Activated naive CD4-positive, alpha-beta T cell treated with Interleukin-2 at 50 U/mL for 16 hours (primary cell): ENCODE results near the gene MAPKAP1.
"Not testable (repeated sequence)": the region's sequence is repeated elsewhere in the genome, so short reads cannot be mapped to it uniquely, and the experiment has no call there.

Source experiments
- DNase-seq: peaks from one replicate; pipeline ENCODE4 v3.0.0-alpha.2; 2020

The MAPKAP1 gene

DNA sequence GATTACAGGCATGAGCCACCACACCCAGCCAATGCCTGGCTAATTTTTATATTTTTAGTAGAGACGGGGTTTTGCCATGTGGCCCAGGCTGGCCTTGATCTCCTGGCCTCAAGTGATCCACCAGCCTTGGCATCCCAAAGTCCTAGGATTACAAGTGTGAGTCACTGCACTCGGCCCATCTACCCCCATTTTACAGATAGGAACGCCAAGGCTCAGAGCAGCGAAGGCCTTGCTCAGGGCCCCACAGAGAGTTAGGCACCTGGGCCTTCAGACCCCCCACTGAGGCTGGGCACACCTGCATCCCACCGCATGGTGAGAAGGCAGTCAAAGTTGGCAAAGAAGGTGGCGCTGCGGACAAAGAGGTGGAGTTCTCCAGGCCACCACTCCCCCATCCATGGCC, 302.3 kb downstream of the MAPKAP1 start:
- DNase-seq: no peak

DNA sequence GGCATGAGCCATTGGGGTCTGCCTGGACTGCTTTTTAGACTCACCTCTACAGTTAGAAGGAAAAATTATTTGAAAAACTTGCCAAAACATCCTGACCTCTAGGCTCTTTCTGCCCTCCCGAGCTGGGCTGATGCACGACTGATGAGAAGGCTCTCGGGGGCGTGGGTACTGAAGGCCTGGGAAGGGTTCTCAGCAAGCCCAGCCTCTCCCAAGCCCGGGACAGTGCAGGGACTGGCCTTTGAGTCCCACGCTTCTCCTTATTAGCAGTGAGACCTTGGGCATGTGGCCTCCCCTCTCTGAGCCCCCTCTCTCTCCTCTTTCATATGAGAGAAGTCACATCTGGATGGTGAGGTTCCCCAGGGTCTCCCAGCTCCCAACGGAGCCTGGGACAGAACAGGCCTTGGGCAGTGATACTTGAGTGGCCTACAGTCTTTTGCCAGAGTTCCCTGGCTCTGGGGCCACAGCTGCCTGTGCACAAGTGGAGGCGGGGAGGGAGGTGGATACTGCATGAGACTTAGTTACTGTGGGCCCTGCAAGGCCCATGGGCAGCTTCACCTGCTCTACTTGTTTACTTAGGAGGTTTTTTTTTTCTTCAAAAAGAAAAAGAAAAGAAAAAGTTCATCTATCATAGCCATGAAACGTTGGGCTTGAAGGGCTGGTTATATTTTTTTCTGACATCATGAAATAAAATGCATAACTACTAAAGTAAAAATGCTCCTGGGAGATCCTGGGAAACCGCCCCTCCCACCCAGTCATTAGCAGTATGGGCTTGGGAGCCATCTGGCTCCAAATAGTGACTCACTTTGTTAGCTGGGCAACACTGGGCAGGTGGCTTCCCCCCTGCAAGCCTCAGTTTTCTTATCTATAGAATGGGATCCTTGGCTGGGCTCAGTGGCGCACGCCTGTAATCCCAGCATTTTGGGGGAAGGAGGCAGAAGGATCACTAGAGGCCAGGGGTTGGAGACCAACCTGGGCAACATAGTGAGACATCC, 306.0 kb downstream of the MAPKAP1 start:
- DNase-seq: no peak

DNA sequence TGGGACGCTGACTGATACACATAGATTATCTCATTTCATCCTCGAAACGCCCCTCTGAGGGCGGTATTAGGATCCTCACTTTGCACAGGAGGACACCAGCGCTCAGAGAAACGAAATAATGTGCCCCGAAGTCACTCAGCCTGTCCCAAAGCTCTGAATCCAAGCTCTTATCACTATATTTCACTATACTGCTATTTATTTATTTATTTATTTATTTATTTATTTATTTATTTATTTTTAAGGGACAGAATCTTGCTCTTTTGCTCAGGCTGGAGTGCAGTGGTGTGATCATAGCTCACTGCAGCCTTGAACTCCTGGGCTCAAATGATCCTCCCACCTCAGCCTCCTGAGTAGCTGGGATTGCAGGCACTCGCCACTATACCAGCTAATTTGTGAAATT, 306.8 kb downstream of the MAPKAP1 start:
- not testable (repeated sequence) for DNase-seq

DNA sequence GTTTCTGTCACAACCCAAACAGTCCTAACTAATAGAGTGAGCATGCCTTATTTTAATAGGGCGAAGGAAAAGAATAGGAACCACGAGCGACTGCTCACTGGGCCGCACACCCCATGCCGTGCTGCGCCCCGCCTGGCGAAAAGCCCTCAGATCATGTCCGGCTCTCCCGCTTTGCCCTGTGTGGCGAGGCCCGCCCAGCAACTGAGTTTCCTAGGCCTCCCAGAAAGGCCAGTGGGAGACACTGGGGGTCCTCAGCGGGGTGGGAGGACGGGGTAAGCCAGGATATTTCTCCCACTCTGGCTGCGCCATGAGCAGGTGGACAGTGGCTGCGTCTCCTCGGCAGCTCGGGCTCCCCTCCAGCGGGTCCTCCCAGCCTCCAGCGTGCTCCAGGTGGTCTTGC, 307.3 kb downstream of the MAPKAP1 start:
- no peak for DNase-seq

DNA sequence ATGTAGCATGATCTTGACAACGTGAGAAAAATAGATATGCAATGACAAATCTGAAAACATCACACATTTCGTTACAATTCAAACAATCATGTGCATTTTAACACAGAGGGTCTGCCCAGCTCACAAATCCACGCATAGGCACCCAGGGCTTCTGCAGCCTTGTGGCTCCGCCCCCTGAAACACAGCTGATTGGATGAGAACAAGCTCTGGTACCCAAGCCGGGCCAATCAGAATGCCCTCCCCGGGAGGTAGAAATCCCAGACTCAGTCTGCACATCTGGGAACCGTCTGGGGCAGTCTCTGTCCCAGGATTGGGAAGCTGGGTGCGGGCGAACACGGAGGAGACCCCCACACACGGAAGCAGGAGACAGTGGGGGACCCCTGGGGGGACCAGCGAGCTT, 307.8 kb downstream of the MAPKAP1 start:
- DNase-seq: no peak

DNA sequence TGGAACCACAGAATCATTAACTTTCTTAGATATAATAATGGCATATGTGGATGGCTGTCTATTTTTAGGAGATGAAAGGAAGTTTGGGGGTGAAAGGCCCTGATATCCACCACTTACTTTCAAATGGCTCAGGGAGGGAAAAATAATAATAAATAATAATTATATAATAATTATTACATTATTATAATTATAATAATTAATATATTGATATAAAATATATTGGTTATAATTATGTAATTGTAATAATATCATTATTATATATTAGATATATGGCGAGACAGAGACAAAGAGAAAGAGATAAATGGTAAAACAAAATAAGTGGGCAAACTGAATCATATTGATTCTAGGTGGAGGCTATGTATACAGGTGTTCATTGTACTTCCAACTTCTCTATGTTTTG, 308.8 kb downstream of the MAPKAP1 start:
- no peak for DNase-seq

DNA sequence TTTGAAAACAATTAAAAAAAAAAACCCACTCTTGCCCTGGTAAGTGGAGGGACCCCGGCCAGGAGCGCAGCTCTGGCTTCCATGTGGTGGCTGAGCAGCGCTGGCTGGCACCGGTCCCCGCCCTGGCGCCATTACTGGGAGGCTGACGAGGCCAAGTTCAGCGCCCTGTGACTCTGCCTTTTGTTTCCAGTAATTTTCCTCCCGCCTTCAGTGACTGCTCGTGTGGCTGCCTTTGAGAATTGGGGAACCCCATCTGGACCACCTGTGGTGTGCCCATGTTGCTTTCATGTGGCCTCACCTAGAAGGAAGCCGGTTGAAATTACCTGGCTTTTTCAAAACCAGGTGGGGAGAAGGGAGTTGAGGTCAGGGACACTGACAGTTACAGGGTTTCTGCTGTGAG, 309.3 kb downstream of the MAPKAP1 start:
- DNase-seq: no peak

DNA sequence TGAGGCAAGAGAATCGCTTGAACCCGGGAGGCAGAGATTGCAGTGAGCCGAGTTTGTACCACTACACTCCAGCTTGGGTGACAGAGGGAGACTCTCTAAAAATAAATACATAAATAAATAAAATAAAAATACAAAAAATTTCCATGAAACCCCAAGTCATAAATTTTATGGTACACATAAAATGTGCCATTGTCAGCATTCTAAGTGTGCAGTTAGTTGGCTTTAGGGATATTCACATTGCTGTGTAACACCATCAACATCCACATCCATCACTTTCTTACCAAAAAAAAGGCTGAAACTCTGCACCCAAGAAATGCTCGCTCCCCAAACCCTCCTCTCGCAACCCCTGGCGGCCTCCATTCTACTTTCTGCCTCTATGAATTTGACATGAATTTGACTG, 310.2 kb downstream of the MAPKAP1 start:
- no peak for DNase-seq

DNA sequence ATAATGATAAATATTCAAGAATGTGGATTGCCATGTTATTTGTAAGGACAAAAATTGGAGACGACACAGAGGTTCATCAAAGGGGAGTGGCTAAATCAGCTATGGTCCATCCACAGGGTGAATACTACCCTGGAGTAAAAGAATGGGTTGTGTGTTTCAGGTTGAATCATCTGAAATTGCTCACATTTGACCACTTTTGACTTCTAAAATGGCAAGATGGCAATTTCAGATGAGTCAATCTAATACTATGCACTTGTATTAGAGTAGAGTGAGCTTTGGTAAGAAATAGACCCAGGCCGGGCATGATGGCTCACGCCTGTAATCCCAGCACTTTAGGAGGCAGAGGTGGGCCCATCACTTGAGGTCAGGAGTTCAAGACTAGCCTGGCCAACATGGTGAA, 313.6 kb downstream of the MAPKAP1 start:
- no peak for DNase-seq

DNA sequence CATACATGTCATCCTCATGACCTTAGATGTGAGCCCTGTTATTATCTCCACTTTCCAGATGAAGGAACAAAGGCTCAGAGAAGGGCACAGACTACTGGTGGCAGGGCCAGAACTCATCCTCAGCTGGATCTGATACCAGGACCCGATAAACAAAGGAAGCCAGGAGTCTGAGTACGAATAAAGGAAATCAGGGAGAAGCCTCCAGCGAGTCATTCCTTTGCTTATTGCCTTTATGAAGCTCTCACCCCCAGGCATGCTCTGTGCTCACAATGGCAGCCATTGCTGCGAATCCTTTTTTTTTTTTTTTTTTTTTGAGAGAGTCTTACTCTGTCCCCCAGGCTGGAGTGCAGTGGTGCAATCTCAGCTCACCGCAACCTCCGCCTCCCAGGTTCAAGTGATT, 315.3 kb downstream of the MAPKAP1 start:
- DNase-seq: no peak

DNA sequence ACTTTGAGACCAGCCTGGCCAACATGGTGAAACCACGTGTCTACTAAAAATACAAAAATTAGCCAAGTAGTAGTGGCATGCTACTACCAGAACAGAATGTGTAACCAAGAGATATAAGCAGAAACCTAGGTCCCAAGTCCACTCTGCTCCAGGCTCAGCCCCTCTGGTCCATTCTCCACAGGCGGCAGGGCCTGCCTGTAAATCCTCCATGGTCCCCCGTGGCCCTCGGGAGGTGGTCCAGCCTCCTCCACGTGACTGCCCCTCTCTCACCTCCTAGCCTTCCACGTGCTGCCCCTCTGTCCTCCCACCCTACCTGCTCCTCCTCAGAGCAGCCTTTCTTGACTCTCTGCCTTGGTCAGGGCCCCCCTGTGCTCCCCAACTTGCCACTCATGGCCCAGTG, 318.0 kb downstream of the MAPKAP1 start:
- DNase-seq: no peak

DNA sequence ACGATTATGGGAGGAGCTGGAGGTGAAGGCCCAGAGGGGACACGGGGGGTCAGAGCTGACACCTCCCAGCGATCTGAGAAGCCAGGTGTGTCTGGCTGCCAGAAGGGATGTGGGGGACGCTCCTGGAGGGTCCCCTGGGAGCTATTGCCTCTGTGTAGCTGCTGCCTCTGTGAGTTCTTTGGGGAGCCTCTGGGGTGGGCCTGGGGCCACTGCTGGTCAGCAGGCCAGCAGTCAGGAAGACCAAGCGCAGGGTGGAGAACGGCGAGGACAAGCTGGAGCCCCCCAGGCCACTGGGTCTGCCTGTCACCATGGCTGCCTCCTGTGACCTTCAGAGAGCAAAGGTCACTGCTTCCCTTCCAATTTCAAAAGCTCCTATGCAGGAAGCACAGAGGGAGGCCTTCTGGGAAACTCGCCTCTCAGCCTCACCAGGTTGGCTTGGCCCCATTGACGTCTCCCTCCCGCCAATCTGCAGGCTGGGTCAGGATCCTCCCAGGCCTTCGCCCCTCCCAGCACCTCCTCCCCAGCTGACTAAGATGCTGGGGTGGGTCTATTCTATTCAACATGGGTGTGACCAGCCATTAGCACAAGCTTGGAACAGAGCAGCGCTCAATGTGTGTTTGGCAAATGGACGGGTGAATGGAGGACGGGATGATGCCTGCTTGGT, 319.0 kb downstream of the MAPKAP1 start:
- no peak for DNase-seq
